HG02678 (cell line): ENCODE data around the gene PRAMEF33.
"Not testable (repeated sequence)": the region's sequence is repeated elsewhere in the genome, so short reads cannot be mapped to it uniquely, and the experiment has no call there.

Experiments
- ATAC-seq: cut with Tn5 transposase; IDR thresholded peaks from one replicate; pipeline ENCODE4 v1.9.1; 2021; ENCODE audit warnings: mild to moderate bottlenecking, moderate library complexity; ENCODE audit not compliant: unreplicated experiment

PRAMEF33 gene

GRCh38 chr1:13303239-13303638 lies at the start of gene PRAMEF33:
Gene PRAMEF33, plus strand, starts transcription at chr1:13303539. Its CDS starts 2,416 bp downstream, at chr1:13305955.
- not testable (repeated sequence) for ATAC-seq

- ATAC-seq: not testable (repeated sequence)
These were observed 49.4 kb upstream of the PRAMEF33 start, which contains the start of gene PRAMEF5 for GRCh38 chr1:13253898-13254297. Gene PRAMEF5, plus strand, starts transcription at chr1:13254198. Its CDS starts 5,071 bp downstream, at chr1:13259269.

GRCh38 chr1:13265124-13265523 lies 38.2 kb upstream of the PRAMEF33 start:
- ATAC-seq: not testable (repeated sequence)

- ATAC-seq: not testable (repeated sequence)
These were observed 26.3 kb upstream of the PRAMEF33 start for GRCh38 chr1:13277016-13277415.

GRCh38 chr1:13279617-13280016 lies 23.7 kb upstream of the PRAMEF33 start:
- ATAC-seq: not testable (repeated sequence)

GRCh38 chr1:13285037-13285436 lies 18.3 kb upstream of the PRAMEF33 start, which contains the start of gene PRAMEF8:
Gene PRAMEF8, minus strand, starts transcription at chr1:13285137. Its CDS starts 1,046 bp downstream, at chr1:13284091.
- not testable (repeated sequence) for ATAC-seq

GRCh38 chr1:13289030-13289429 lies 14.3 kb upstream of the PRAMEF33 start:
- not testable (repeated sequence) for ATAC-seq

- not testable (repeated sequence) for ATAC-seq
These were observed 6.0 kb upstream of the PRAMEF33 start for GRCh38 chr1:13297216-13297931.

GRCh38 chr1:13298699-13299098 lies 4.6 kb upstream of the PRAMEF33 start:
- not testable (repeated sequence) for ATAC-seq

- not testable (repeated sequence) for ATAC-seq
These were observed 1.1 kb upstream of the PRAMEF33 start for GRCh38 chr1:13302197-13302596.

- ATAC-seq: not testable (repeated sequence)
These were observed 11.9 kb downstream of the PRAMEF33 start, which contains the start of gene PRAMEF15 for GRCh38 chr1:13315281-13315680. Gene PRAMEF15, plus strand, starts transcription at chr1:13315581. Its CDS starts 2,827 bp downstream, at chr1:13318408.

- not testable (repeated sequence) for ATAC-seq
These were observed 39.2 kb downstream of the PRAMEF33 start for GRCh38 chr1:13342496-13342895.

GRCh38 chr1:13347034-13347433 lies 43.7 kb downstream of the PRAMEF33 start, which contains the start of gene PRAMEF14:
Gene PRAMEF14, minus strand, starts transcription at chr1:13347134. Its CDS starts 1,820 bp downstream, at chr1:13345314.
- not testable (repeated sequence) for ATAC-seq

GRCh38 chr1:13353476-13353875 lies 50.1 kb downstream of the PRAMEF33 start:
- not testable (repeated sequence) for ATAC-seq

GRCh38 chr1:13354475-13354874 lies 51.1 kb downstream of the PRAMEF33 start:
- not testable (repeated sequence) for ATAC-seq

GRCh38 chr1:13356774-13357173 lies 53.4 kb downstream of the PRAMEF33 start:
- not testable (repeated sequence) for ATAC-seq
